Subcutaneous abdominal adipose tissue (tissue), 5 donors: Measurements from ENCODE around the gene KRT83.

Source experiments
- H3K27ac ChIP-seq: one replicate; pipeline ENCODE4 v1.7.0; 2013; ENCODE audit warnings: low read depth, mild to moderate bottlenecking, inconsistent platforms, low read length, moderate library complexity
- H3K27me3 ChIP-seq, 5 donors: one replicate each; pipeline ENCODE4 v1.7.0; 2013; ENCODE audit warnings: low read length in 5 of 5, inconsistent platforms in 1 of 5; ENCODE audit not compliant: control insufficient read depth in 5 of 5, insufficient read depth in 4 of 5
- H3K36me3 ChIP-seq, 5 donors: one replicate each; pipeline ENCODE4 v1.7.0; 2013; ENCODE audit warnings: low read length in 5 of 5; ENCODE audit not compliant: control insufficient read depth in 5 of 5, insufficient read depth in 5 of 5
- H3K4me1 ChIP-seq, 5 donors: one replicate each; pipeline ENCODE4 v1.7.0; 2013; ENCODE audit warnings: low read length in 5 of 5, mild to moderate bottlenecking in 3 of 5, moderate library complexity in 1 of 5; ENCODE audit not compliant: control insufficient read depth in 5 of 5, insufficient read depth in 5 of 5
- H3K4me3 ChIP-seq, 5 donors: one replicate each; pipeline ENCODE4 v1.7.0; 2013; ENCODE audit warnings: low read length in 5 of 5, low read depth in 1 of 5
- H3K9ac ChIP-seq, 5 donors: one replicate each; pipeline ENCODE4 v1.7.0; 2013; ENCODE audit warnings: low read length in 5 of 5, mild to moderate bottlenecking in 4 of 5, moderate library complexity in 3 of 5
- H3K9me3 ChIP-seq, 5 donors: one replicate each; pipeline ENCODE4 v1.7.0; 2013; ENCODE audit warnings: low read length in 5 of 5; ENCODE audit not compliant: control insufficient read depth in 5 of 5
- donor health status: healthy.
- donor health status: healthy.
- donor health status: healthy.
- donor health status: healthy.
- donor health status: healthy.

Gene KRT83

GRCh38 chr12:52335598-52336262 is 14.5 kb upstream of the KRT83 start:
- peaks cover 0 to 3% (median 0%) of the 10 kb centered on the region in 5 donors for H3K27me3 ChIP-seq
- H3K9ac ChIP-seq = no peak overlapping the region
- no peak overlapping the region for H3K4me3 ChIP-seq
- H3K9me3 ChIP-seq = peaks cover 6 to 13% (median 10%) of the 10 kb centered on the region in 5 donors
- peaks cover 0 to 11% (median 5%) of the 10 kb centered on the region in 5 donors for H3K4me1 ChIP-seq
- no peaks in the 10 kb centered on the region for H3K36me3 ChIP-seq
- no peak overlapping the region for H3K27ac ChIP-seq

- Histone ChIP-seq H3K27me3 (peaks cover 0 to 3% (median 3%) of the 10 kb centered on the region in 5 donors), H3K9me3 (peaks cover 6 to 13% (median 10%) of the 10 kb centered on the region in 5 donors), H3K27ac (no peak overlapping the region), H3K9ac (no peak overlapping the region), H3K36me3 (no peaks in the 10 kb centered on the region), H3K4me3 (no peak overlapping the region), H3K4me1 (peaks cover 0 to 11% (median 5%) of the 10 kb centered on the region in 5 donors)
These were observed 13.0 kb upstream of the KRT83 start for GRCh38 chr12:52334185-52334584.

GRCh38 chr12:52333321-52333720 is 12.1 kb upstream of the KRT83 start:
- Histone ChIP-seq H3K27me3 (peaks cover 0 to 10% (median 3%) of the 10 kb centered on the region in 5 donors), H3K4me1 (peaks cover 0 to 3% (median 0%) of the 10 kb centered on the region in 5 donors), H3K9me3 (peaks cover 6 to 11% (median 10%) of the 10 kb centered on the region in 5 donors), H3K27ac (no peak overlapping the region), H3K4me3 (no peak overlapping the region), H3K36me3 (no peaks in the 10 kb centered on the region), H3K9ac (no peak overlapping the region)

GRCh38 chr12:52332381-52332780 is 11.2 kb upstream of the KRT83 start:
- Histone ChIP-seq H3K4me1 (no peaks in the 10 kb centered on the region), H3K27ac (no peak overlapping the region), H3K9ac (no peak overlapping the region), H3K9me3 (peaks cover 6 to 11% (median 8%) of the 10 kb centered on the region in 5 donors), H3K36me3 (no peaks in the 10 kb centered on the region), H3K27me3 (peaks cover 0 to 10% (median 3%) of the 10 kb centered on the region in 5 donors), H3K4me3 (no peak overlapping the region)

GRCh38 chr12:52331833-52332232 is 10.6 kb upstream of the KRT83 start:
- H3K9me3 ChIP-seq = peaks cover 2 to 11% (median 8%) of the 10 kb centered on the region in 5 donors
- peaks cover 0 to 13% (median 3%) of the 10 kb centered on the region in 5 donors for H3K27me3 ChIP-seq
- H3K27ac ChIP-seq = no peak overlapping the region
- no peak overlapping the region for H3K4me3 ChIP-seq
- H3K36me3 ChIP-seq = no peaks in the 10 kb centered on the region
- no peaks in the 10 kb centered on the region for H3K4me1 ChIP-seq
- no peak overlapping the region for H3K9ac ChIP-seq

- no peak overlapping the region for H3K9ac ChIP-seq
- H3K27me3 ChIP-seq = peaks cover 0 to 15% (median 3%) of the 10 kb centered on the region in 5 donors
- H3K9me3 ChIP-seq = peaks cover 0 to 8% (median 7%) of the 10 kb centered on the region in 5 donors
- no peak overlapping the region for H3K4me3 ChIP-seq
- no peak overlapping the region for H3K27ac ChIP-seq
- no peaks in the 10 kb centered on the region for H3K4me1 ChIP-seq
- H3K36me3 ChIP-seq = no peaks in the 10 kb centered on the region
These were observed 9.8 kb upstream of the KRT83 start for GRCh38 chr12:52331039-52331438.

- Histone ChIP-seq H3K27me3 (peaks cover under 1 to 31% (median 6%) of the 10 kb centered on the region in 5 donors), H3K9ac (no peak overlapping the region), H3K27ac (no peak overlapping the region), H3K9me3 (no peaks in the 10 kb centered on the region), H3K4me1 (no peaks in the 10 kb centered on the region), H3K36me3 (no peaks in the 10 kb centered on the region), H3K4me3 (no peak overlapping the region)
These were observed 6.8 kb upstream of the KRT83 start for GRCh38 chr12:52327830-52328500.

- no peak overlapping the region for H3K9ac ChIP-seq
- H3K9me3 ChIP-seq = no peaks in the 10 kb centered on the region
- H3K27me3 ChIP-seq = peaks cover 6 to 36% (median 12%) of the 10 kb centered on the region in 5 donors
- no peaks in the 10 kb centered on the region for H3K36me3 ChIP-seq
- no peak overlapping the region for H3K4me3 ChIP-seq
- no peaks in the 10 kb centered on the region for H3K4me1 ChIP-seq
- no peak overlapping the region for H3K27ac ChIP-seq
These were observed 6.0 kb upstream of the KRT83 start for GRCh38 chr12:52327052-52327829.

- H3K36me3 ChIP-seq = no peaks in the 10 kb centered on the region
- no peak overlapping the region for H3K9ac ChIP-seq
- H3K27me3 ChIP-seq = peaks cover 22 to 60% (median 36%) of the 10 kb centered on the region in 5 donors
- no peaks in the 10 kb centered on the region for H3K4me1 ChIP-seq
- H3K9me3 ChIP-seq = no peaks in the 10 kb centered on the region
- H3K27ac ChIP-seq = no peak overlapping the region
- H3K4me3 ChIP-seq = no peak overlapping the region
These were observed 2.9 kb upstream of the KRT83 start for GRCh38 chr12:52324153-52324444.
